Adipose tissue (tissue), 3 donors: ENCODE measurements around the gene PRSS53. TPM values are rescaled to one million over a fixed set of nuclear protein-coding genes. Genes with fewer than 3 reads are reported as not detected.

Source experiments
- H3K27ac ChIP-seq: one replicate; pipeline ENCODE4 v1.5.1; 2013; ENCODE audit warnings: low read depth, low read length
- WGBS, 3 donors: extraction: QIAGEN DNeasy Blood & Tissue Kit; methylation state at CpG; one replicate each; pipeline ENCODE4 v1.1.7; 2013; 5-methylcytosine and 5-hydroxymethylcytosine counted together
- polyA plus RNA-seq, 3 donors: library from polyadenylated mRNA; stranded (reverse); fragments of 200-250 nt; gene quantifications; one replicate each; pipeline ENCODE4 v1.2.3, GENCODE V29; 2013
- donor health status: healthy with polysubstance abuse.
- donor health status: Bipolar disorder and iron deficiency.
- donor health status: healthy.

The PRSS53 gene
- polyA plus RNA-seq, 3 donors, result 0.45 to 2.4 (median 0.88) TPM

DNA sequence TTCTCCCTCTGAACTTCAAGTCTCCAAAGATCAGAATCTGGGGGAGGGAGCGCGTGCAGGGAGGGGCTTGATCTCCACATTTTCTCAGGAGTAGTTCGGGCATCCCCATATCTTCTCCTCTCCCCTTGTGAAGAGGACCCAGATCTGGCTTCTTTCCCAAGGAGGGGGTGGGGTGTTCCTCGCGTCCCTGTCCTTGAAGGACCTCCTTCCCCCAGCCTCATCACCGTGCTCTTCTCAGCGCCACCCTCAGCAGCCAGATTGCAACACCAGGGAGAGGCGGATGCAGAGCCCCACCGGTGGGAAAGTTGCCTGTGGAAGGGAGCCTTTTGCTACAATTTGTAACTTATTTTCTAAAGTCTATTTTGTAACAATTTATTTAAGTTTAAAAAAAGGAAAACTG is 5.7 kb downstream of the PRSS53 start:
- 59 to 62% (median 60%) methylated on average over 9 of the region's 9 CpGs for WGBS, 3 donors
- no peak overlapping the region for H3K27ac ChIP-seq

DNA sequence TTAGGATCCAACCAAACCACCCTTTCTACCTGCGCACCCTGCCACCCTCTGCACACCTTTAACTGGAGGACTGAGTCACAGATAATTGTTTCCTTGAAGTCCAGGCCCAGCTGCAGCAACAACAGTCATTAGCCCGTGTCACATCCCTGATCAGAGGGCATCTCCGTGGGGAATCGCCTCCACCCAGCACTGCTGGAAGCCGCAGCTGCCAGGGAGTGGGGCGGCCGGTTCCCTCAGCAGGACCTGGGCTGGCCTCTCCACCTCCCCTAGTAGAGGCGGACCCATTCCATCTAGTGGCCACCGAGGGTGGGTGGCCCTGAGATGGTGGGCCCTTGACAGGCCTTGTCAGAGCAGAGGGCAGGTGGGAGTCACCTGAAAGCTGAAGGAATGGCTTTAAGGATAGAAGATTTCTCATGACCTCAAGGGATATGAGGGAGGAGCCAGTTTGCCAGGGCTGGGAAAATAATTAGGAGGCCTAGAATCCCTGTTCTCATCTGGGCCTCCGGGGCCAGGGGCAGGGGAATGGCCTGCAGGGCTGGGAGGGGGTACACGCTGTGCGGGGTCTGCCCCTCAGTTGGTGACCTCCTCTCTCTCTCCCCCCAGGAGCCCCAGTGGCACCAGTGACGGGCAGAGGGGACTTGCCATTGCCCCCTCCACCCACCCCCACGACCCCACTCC is 6.2 kb downstream of the PRSS53 start:
- 71 to 79% (median 79%) methylated on average over 10 to 14 of the region's 14 CpGs for WGBS, 3 donors
- H3K27ac ChIP-seq, result no peak overlapping the region

DNA sequence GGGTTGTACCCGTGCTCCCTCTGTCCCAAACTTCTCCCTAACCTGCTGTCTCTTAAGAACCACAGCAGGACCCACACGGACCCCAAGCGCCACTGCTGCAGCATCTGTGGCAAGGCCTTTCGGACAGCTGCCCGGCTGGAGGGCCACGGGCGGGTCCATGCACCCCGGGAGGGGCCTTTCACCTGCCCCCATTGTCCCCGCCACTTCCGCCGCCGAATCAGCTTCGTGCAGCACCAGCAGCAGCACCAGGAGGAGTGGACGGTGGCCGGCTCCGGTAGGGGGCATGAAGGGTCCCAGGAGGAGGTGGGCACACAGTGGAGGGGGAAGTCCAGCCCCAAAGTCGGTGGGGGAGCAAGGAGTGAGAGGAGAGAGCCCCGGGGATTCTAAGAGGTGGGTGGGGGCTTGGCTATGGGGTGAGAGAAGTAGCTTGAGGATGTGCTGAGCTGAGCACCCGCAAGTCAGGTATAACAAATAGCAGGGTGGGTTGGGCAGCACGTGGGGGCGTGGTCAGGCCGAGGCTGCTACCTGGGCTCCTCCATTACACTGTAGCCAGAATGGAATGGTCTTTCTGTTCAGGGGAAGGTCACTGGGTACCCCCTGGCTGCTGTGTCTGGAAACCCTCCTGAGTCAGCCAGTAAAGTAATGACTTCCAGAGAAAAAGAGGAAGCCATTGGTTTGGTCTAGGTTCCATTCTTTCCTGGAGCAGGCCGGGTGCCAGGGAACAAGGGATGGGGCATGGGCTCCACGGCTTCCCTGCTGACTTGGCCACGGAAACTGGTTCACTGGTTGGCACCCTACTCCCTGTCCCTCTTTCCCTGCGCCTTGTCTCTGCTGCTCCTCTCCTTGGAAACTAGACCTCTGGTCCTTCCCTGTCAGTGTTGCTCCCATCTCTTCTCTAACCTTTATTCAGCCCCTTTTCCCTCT is 7.1 kb downstream of the PRSS53 start:
- 82 to 88% (median 83%) methylated on average over 26 of the region's 26 CpGs for WGBS, 3 donors
- H3K27ac ChIP-seq, result no peak overlapping the region

DNA sequence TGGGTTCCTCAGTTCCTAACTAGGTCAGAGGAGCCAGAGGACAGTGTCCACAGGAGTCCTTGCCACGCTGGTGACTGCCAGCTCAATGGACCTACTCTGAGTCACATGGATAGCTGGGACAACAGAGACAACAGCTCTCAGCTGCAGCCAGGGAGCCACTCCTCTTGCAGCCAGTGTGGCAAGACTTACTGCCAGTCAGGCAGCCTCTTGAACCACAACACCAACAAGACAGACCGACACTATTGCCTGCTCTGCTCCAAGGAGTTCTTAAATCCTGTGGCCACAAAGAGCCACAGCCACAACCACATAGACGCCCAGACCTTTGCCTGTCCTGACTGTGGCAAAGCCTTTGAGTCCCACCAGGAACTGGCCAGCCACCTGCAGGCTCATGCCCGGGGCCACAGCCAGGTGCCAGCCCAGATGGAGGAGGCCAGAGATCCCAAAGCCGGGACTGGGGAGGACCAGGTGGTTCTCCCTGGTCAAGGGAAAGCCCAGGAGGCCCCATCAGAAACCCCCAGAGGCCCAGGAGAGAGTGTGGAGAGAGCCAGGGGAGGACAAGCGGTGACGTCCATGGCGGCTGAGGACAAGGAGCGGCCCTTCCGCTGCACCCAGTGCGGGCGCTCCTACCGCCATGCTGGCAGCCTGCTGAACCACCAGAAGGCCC is 7.9 kb downstream of the PRSS53 start:
- WGBS, 3 donors, result 93 to 95% (median 93%) methylated on average over 13 of the region's 13 CpGs
- H3K27ac ChIP-seq, result no peak overlapping the region

DNA sequence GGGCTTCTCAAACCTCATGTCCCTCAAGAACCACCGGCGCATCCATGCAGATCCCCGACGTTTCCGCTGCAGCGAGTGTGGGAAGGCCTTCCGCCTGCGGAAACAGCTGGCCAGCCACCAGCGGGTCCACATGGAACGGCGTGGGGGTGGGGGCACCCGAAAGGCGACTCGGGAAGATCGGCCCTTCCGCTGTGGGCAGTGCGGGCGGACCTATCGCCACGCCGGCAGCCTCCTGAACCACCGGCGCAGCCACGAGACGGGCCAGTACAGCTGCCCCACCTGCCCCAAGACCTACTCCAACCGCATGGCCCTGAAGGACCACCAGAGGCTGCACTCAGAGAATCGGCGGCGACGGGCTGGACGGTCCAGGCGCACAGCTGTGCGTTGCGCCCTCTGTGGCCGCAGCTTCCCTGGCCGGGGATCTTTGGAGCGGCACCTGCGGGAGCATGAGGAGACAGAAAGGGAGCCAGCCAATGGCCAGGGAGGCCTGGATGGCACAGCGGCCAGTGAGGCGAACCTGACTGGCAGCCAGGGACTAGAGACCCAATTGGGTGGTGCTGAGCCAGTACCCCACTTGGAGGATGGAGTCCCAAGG is 8.6 kb downstream of the PRSS53 start:
- H3K27ac ChIP-seq, result no peak overlapping the region
- WGBS, 3 donors, result 96% methylated on average over 40 of the region's 40 CpGs

DNA sequence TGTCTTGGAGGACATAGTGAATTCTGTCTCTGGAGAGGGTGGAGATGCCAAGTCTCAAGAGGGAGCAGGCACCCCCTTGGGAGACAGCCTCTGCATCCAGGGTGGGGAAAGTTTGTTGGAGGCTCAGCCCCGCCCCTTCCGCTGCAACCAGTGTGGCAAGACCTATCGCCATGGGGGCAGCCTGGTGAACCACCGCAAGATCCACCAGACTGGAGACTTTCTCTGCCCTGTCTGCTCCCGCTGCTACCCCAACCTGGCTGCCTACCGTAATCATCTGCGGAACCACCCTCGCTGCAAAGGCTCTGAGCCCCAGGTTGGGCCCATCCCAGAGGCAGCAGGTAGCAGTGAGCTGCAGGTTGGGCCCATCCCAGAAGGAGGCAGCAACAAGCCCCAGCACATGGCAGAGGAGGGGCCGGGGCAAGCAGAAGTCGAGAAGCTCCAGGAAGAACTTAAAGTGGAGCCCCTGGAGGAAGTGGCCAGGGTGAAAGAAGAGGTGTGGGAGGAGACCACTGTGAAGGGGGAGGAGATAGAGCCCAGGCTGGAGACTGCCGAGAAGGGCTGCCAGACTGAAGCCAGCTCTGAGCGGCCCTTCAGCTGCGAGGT is 9.3 kb downstream of the PRSS53 start:
- H3K27ac ChIP-seq, result no peak overlapping the region
- 68 to 88% (median 73%) methylated on average over 13 of the region's 13 CpGs for WGBS, 3 donors

DNA sequence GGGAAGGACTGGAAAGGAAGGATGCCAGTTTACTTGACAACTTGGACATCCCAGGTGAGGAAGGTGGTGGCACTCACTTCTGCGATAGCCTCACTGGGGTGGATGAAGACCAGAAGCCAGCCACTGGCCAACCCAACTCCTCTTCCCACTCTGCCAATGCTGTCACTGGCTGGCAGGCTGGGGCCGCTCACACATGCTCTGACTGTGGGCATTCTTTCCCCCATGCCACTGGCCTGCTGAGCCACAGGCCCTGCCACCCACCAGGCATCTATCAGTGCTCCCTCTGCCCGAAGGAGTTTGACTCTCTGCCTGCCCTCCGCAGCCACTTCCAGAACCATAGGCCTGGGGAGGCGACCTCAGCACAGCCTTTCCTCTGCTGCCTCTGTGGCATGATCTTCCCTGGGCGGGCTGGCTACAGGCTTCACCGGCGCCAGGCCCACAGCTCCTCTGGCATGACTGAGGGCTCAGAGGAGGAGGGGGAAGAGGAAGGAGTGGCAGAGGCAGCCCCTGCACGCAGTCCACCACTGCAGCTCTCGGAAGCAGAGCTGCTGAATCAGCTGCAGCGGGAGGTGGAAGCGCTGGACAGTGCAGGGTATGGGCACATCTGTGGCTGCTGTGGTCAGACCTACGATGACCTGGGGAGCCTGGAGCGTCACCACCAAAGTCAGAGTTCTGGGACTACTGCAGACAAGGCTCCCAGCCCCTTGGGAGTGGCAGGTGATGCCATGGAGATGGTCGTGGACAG is 10.0 kb downstream of the PRSS53 start:
- WGBS, 3 donors, result 84 to 91% (median 84%) methylated on average over 15 of the region's 15 CpGs

DNA sequence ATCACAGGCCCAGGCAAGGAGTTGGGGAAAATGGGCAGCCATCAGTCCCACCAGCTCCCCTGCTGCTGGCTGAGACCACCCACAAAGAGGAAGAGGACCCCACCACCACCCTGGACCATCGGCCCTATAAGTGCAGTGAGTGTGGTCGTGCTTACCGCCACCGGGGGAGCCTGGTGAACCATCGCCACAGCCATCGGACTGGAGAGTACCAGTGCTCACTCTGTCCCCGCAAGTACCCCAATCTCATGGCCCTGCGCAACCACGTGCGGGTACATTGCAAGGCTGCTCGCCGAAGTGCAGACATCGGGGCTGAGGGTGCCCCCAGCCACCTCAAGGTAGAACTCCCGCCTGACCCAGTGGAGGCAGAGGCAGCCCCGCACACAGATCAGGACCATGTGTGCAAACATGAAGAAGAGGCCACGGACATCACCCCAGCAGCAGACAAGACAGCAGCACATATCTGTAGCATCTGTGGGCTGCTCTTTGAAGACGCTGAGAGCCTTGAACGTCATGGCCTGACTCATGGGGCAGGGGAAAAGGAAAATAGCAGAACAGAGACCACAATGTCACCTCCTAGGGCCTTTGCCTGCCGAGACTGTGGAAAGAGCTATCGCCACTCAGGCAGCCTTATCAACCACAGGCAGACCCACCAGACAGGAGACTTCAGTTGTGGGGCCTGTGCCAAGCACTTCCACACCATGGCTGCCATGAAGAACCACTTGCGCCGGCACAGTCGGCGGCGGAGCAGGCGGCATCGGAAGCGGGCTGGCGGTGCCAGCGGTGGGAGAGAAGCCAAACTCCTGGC is 10.9 kb downstream of the PRSS53 start:
- WGBS, 3 donors, result 93 to 95% (median 94%) methylated on average over 30 of the region's 30 CpGs
- H3K27ac ChIP-seq, result no peak overlapping the region

More for the DNA sequence above, 10.0 kb downstream of the PRSS53 start:
- no peak overlapping the region for H3K27ac ChIP-seq

DNA sequence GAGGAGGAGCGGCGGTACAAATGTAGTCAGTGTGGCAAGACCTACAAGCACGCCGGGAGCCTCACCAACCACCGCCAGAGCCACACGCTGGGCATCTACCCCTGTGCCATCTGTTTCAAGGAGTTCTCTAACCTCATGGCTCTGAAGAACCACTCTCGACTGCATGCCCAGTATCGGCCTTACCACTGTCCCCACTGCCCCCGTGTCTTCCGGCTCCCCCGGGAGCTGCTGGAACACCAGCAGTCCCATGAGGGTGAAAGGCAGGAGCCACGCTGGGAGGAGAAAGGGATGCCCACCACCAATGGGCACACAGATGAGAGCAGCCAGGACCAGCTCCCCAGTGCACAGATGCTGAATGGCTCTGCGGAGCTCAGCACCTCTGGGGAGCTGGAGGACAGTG is 11.7 kb downstream of the PRSS53 start:
- WGBS, 3 donors, result 93 to 95% (median 94%) methylated on average over 13 of the region's 13 CpGs
- no peak overlapping the region for H3K27ac ChIP-seq

DNA sequence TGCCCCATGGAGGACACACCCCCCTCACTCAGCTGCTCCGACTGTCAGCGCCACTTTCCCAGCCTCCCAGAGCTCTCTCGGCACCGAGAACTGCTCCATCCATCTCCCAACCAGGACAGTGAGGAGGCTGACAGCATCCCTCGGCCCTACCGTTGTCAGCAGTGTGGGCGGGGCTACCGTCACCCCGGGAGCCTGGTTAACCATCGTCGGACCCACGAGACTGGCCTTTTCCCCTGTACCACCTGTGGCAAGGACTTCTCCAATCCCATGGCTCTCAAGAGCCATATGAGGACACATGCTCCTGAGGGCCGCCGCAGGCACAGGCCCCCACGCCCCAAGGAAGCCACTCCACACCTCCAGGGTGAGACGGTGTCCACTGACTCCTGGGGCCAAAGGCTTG is 12.4 kb downstream of the PRSS53 start:
- WGBS, 3 donors, result 65 to 76% (median 65%) methylated on average over 16 of the region's 16 CpGs
- no peak overlapping the region for H3K27ac ChIP-seq

DNA sequence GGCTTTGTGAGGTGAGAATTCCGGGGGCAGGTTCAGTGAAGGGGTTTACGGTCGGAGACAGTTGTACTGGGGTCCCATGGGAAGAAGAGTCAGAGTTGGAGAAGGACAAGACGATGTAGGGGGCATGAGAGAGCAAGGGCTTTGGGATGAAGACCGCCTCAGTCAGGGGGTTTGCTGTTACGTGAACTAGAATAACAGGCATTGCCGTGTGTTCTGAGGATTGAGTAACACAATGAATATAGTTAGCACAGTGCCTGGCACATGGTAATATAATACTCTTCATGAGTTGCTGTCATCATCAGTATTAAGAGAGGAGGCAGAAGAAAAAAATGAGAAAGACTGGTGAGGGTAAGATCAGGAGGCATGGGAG is 13.9 kb downstream of the PRSS53 start:
- 0 to 2% (median 2%) methylated on average over 7 of the region's 7 CpGs for WGBS, 3 donors

DNA sequence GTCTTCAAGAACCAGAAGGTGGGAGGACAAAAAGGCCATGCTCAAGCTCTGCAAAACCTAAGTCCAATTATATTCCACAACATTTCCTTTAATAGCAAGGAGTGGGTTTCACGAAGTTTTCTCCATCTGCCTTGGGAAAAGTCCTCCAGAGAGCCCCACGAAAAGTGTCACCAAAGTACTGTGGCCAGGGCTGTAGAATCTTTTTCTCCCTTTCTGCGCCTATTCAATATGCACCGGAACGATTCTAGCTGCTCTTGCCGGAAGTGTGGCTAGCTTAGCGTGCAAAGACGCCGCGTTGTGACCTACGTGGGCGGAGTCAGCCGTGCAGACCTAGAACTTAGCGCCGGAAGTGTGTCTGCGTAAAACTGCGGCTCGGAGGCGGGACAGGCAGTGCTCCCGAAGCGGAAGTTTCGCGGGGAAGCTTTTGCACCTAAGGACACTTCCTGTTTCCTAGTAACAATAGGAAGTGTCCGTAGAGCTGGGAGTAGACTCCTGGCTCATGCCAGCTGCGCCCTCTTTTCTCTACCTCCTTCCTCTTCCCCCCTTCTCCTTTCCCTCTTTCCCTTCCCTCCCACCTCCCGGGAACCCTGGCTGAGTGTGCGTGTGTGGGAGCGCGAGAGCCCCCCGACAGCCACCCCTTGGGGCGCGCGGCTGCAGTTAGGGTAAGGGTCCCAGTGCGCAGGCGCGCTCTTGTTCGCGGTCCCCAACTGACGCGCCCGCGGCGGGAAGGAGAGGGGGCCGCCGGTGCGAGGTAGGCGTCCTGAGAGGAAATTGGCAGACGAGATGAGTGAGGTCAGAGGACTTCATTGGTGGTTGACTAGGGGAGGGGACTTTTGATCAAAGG is 14.6 kb downstream of the PRSS53 start, which contains the start of the genes ZNF646 and ZNF668:
ZNF646 (plus strand) TSS at position 453 of the 844 bp plus-strand sequence. CDS start 1,903 bp downstream, outside the sequence.
ZNF668 (minus strand) TSS at position 271 of the 844 bp plus-strand sequence. CDS start 9,781 bp downstream, outside the sequence.
- WGBS, 3 donors, result 0 to 1% (median 1%) methylated on average over 45 to 48 of the region's 48 CpGs
- peak within 1 kb of the TSS; percentile 72 for H3K27ac ChIP-seq

More for the DNA sequence above, 13.9 kb downstream of the PRSS53 start:
- H3K27ac ChIP-seq, result no peak overlapping the region

DNA sequence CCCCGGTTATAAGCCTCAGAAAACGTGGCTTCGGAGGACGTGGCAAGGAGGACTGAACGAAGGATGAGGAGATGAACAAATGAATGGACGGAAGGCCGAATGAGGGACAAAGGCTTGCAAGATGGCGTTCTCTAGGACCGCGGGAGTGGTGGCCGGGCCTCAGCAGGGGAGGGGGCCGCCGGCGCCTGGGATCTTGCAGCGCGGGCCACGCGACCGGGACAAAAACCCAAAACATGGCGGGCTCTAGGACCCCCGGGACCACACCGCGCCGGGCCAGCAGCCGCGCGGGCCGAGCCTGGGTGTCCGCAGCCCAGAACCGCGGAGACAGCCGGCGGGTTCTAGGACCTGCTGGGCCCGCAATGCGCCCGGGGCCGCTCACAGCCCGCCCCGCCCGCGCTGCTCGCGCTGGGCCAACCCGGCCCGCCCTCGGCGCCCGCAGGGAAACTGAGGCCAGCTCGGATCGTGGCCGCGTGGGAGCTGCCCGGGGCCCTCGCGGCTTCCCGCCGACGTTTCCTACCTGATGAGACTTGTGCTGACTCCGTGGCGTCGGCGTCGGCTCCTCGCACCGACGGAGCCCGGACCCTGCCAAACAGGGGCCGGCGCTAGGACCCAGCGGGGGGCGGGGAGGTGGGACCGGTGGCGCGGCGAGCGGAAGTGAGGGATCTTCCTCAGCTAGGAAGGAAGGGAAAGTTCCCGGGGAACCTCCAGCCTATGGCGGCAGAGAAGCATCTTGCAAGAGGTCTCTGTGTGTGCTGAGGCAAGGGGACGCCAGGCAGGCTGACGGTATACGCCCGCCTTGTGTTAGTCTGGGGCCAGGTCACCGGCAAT is 15.4 kb downstream of the PRSS53 start:
- 0% methylated on average over 78 to 83 of the region's 83 CpGs for WGBS, 3 donors
- no peak overlapping the region for H3K27ac ChIP-seq

DNA sequence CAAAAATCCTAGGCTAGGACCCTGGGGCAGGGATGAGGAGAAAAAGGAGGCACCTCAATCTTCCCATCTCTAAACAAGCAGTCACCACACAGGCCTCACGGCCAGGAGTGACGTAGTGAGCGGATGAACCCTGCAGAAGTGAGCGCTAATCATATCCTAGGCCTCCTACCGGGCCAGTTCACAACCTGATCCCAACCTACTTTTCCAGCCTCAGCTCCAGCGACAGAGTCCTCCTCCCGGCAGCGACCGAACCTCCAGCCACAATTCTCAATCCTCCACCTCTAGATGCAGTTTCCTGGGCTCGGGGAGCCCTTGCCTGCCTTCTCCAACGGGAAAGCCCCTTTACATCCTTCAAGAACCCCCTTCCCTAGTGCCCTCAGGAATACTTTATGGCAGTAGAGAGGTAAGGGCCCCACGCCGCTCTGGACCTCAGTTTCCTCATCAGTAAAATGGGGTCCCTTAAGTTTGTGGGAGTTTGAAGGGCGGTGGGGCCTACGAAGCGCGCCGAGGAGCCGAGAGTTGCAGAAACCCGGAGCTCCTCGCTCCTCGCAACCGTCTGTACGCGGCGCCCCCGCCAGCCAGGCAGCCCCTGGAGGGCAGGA is 16.1 kb downstream of the PRSS53 start:
- no peak overlapping the region for H3K27ac ChIP-seq
- 1 to 3% (median 2%) methylated on average over 27 of the region's 27 CpGs for WGBS, 3 donors

DNA sequence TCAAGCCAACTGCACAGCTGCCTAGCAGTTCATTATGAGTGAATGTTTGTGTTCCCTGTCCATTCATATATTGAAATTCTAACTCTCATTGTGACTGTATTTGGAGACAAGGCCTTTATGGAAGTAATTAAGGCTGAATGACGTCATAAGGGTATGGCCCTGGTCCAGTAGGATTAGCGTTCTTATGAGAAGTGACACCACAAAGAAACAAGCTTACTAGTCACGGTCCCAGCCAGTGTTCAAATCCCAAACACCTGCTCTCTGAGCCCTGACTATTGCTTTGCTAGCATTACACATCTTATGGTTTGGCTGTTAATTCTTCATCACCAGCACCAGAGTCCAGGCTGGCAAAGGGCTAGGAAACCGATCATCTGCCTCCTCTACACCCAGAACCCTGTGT is 16.9 kb downstream of the PRSS53 start:
- WGBS, 3 donors, result 37 to 40% (median 39%) methylated on average over 4 of the region's 4 CpGs
- no peak overlapping the region for H3K27ac ChIP-seq
